Sigmoid colon (tissue), 7 donors: ENCODE measurements around the gene XYLT1. TPM values are rescaled to one million over a fixed set of nuclear protein-coding genes. Genes with fewer than 3 reads are reported as not detected.

Experiments
- DNase-seq: peaks from one replicate; pipeline ENCODE4 v3.0.0-alpha.2; 2019
- H3K27ac ChIP-seq, 4 donors: fragments of 200-600 bp; sonication (generic); one replicate each; pipeline ENCODE4 v1.5.1; 2016 to 2019; ENCODE audit warnings: mild to moderate bottlenecking in 1 of 4
- H3K27me3 ChIP-seq, 3 donors: fragments of 200-600 bp; sonication (generic); one replicate each; pipeline ENCODE4 v1.5.1; 2019; ENCODE audit warnings: mild to moderate bottlenecking in 1 of 3
- H3K36me3 ChIP-seq, 4 donors: fragments of 200-600 bp; sonication (generic); one replicate each; pipeline ENCODE4 v1.5.1; 2016 to 2019
- H3K4me1 ChIP-seq, 4 donors: fragments of 200-600 bp; sonication (generic); one replicate each; pipeline ENCODE4 v1.5.1; 2017 to 2019
- H3K4me3 ChIP-seq, 4 donors: fragments of 200-600 bp; sonication (generic); one replicate each; pipeline ENCODE4 v1.5.1; 2017 to 2019; ENCODE audit warnings: mild to moderate bottlenecking in 2 of 4, moderate library complexity in 1 of 4
- H3K9me3 ChIP-seq, 4 donors: fragments of 200-600 bp in 3 of 4; sonication (generic) in 3 of 4; one replicate each; pipeline versions ENCODE4 v1.5.1 to v1.6.1; 2013 to 2019
- EP300 ChIP-seq, 4 donors: sonication (generic); formaldehyde crosslinking; IDR thresholded peaks; one replicate each; pipeline ENCODE4 v1.6.1; 2017; ENCODE audit warnings: antibody characterized with exemption in 4 of 4
- POLR2A ChIP-seq, 2 donors: fragments of 450-650 bp; IDR thresholded peaks; one replicate each; pipeline ENCODE4 v1.6.1; 2016; ENCODE audit warnings: antibody characterized with exemption in 2 of 2, mild to moderate bottlenecking in 2 of 2, moderate library complexity in 2 of 2
- POLR2AphosphoS5 ChIP-seq, 4 donors: sonication (generic); formaldehyde crosslinking; IDR thresholded peaks; one replicate each; pipeline ENCODE4 v1.6.1; 2017; ENCODE audit warnings: antibody characterized with exemption in 4 of 4
- WGBS, 2 donors: extraction: QIAGEN DNeasy Blood & Tissue Kit; methylation state at CpG; one replicate each; pipeline ENCODE4 v1.1.7; 2013; 5-methylcytosine and 5-hydroxymethylcytosine counted together
- intact Hi-C: fragments of 100-400 bp; cut with DNase I; formaldehyde crosslinking; loops from one replicate; pipeline ENCODE4 v1.15.1; 2023
- polyA plus RNA-seq, 3 donors: library from polyadenylated mRNA; stranded (reverse); fragments of 200-250 nt; gene quantifications; one replicate each; pipeline ENCODE4 v1.2.3, GENCODE V29; 2013
- total RNA-seq, 4 donors: library from RNA; depleted of rRNA; stranded (reverse); fragments of >200 nt; gene quantifications; one replicate each; pipeline ENCODE4 v1.1.0, GENCODE V29; 2016
- TF ChIP-seq, protein P1 (sequence below), 4 experiments: fragments of 450-650 bp in 3 of 4; fragments of 200-600 bp in 1 of 4; IDR thresholded peaks; one replicate each; pipeline ENCODE4 v1.5.1; 2016 to 2019; ENCODE audit warnings: antibody characterized with exemption in 4 of 4, mild to moderate bottlenecking in 3 of 4, moderate library complexity in 2 of 4
- donor health status: healthy with polysubstance abuse.
- donor health status: Bipolar disorder and iron deficiency.
- donor health status: healthy.

Gene XYLT1
- total and polyA plus RNA-seq, 7 donors, result 0.60 to 33.2 (median 23.0) TPM

DNA sequence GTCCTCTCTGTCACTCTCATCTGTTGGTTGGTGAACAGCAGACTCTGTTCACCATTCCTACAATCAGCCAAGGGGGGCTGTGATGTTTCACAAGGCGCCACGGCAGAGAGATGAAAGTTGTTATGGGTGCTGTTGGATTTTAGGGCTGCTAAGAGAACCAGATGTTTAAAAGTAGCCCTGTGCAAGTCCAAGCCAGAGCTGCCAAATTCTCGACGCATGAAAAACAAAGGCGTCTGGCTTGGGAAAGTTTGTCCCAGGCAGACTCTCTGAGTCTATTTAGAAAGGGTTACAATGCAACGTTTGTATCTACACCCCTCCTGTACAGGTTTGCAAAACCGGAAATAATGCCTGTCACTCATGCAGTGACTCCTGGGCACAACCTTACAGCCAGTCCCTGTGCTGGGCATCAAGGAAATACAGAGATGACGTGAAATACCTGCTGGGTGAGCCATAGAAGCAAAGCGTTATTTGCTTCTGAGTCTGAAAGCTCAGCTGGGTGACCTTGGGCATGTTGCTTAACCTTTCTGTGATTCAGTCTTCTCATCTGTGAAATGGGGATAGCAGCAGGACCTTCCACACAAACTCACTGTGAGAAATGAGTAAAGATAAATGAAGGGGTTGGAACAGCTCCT, 74.8 kb downstream of the XYLT1 start:
- no peaks in the 10 kb centered on the region for H3K9me3 ChIP-seq
- peaks cover 0 to 62% (median 44%) of the 10 kb centered on the region in 4 donors for H3K4me1 ChIP-seq
- TF ChIP-seq POLR2AphosphoS5 (IDR thresholded peaks at IDR 0.05) (peak in 3 of 4 donors; percentile 31 to 56 (median 32)), EP300 (IDR thresholded peaks at IDR 0.05) (no peak)
- peak; percentile 88 for DNase-seq
- H3K36me3 ChIP-seq, result no peaks in the 10 kb centered on the region
- no peak overlapping the region for H3K4me3 ChIP-seq
- intact Hi-C loops, result no loop called here
- H3K27me3 ChIP-seq, result no peaks in the 10 kb centered on the region
- WGBS, 2 donors, result 23 to 64% methylated on average over 9 of the region's 9 CpGs
- peak overlapping the region; percentile 65 to 97 (median 82) for H3K27ac ChIP-seq

DNA sequence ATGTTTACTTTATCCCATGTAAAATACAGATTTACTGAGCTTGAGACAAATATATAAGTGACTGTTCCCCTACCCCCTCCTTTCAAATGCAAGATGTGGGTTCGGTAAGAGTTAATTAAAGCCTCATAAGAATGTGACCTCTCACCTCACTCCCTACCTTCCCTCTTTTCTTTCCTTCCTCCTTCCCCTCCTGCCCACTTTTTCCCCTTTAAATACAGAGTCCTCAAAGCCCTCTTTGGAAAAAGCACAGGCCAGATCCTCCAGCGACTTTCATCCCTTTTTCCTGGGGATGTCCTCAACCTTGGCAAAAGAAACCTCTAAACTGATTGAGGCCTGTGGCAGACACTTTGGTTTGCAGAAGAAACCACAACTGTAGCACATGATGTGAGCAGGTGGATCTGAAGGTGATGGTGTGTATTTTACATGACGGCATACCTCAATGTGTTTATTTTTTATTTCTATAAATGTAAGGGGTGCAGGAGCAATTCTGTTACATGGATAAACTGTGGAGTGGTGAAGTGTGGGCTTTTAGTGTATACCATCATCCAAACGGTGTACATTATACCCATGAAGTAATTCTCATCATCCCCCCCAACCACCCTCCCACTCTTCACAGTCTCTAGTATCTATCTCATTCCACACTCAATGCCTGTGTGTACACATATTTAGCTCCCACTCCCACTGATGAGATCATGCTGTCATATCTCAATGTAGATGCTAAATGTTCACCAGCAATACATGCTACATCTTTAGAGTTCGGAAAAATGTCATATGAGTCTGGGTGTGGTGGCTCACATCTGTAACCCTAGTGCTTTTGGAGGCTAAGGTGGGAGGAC, 77.7 kb downstream of the XYLT1 start:
- H3K27me3 ChIP-seq, result no peaks in the 10 kb centered on the region
- 81 to 89% methylated on average over 5 of the region's 5 CpGs for WGBS, 2 donors
- TF ChIP-seq POLR2AphosphoS5 (IDR thresholded peaks at IDR 0.05) (no peak), EP300 (IDR thresholded peaks at IDR 0.05) (no peak), POLR2A (IDR thresholded peaks at IDR 0.05) (no peak)
- TF ChIP-seq, protein P1, sequence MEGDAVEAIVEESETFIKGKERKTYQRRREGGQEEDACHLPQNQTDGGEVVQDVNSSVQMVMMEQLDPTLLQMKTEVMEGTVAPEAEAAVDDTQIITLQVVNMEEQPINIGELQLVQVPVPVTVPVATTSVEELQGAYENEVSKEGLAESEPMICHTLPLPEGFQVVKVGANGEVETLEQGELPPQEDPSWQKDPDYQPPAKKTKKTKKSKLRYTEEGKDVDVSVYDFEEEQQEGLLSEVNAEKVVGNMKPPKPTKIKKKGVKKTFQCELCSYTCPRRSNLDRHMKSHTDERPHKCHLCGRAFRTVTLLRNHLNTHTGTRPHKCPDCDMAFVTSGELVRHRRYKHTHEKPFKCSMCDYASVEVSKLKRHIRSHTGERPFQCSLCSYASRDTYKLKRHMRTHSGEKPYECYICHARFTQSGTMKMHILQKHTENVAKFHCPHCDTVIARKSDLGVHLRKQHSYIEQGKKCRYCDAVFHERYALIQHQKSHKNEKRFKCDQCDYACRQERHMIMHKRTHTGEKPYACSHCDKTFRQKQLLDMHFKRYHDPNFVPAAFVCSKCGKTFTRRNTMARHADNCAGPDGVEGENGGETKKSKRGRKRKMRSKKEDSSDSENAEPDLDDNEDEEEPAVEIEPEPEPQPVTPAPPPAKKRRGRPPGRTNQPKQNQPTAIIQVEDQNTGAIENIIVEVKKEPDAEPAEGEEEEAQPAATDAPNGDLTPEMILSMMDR (IDR thresholded peaks at IDR 0.05), result no peak
- H3K36me3 ChIP-seq, result no peaks in the 10 kb centered on the region
- peaks cover 0 to 79% (median 59%) of the 10 kb centered on the region in 4 donors for H3K4me1 ChIP-seq
- H3K27ac ChIP-seq, result peak overlapping the region; percentile 36 to 97 (median 62)
- H3K4me3 ChIP-seq, result no peak overlapping the region
- DNase-seq, result no peak
- intact Hi-C loops, result no loop called here
- no peaks in the 10 kb centered on the region for H3K9me3 ChIP-seq

DNA sequence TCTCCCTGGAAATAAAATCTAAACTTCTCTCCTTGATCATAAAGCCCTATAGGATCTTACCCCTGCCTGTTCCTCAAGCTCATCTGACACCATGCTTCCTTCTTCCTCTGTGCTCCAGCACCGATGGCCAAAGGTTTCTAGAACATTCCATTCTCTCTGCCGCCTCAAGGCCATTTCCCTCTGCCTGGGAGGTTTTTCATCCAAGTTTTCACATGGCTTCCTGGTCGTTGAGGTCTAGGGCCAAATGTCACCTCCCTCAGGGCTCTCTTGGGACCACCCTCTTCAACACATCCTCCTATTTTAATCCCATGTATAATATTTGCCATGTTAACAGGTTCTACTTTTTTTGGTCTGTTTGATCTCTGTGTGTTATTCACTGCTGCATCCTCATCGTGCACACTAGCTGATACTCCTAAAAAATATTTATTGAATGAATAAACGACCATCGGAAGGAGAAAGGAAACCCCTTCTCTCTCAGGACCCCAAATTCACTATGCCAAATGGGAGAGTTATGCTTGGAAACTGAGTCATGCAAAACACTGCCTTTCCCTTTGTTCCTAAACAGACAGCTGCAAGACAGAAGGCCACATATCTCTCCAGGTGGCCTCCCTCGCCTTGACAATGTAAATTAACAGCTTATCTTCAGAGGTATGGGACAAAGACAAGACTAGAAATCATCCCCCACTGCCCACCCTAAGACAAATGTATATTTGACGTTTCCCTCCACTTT, 78.5 kb downstream of the XYLT1 start:
- WGBS, 2 donors, result 79 to 81% methylated on average over 8 of the region's 8 CpGs
- H3K27me3 ChIP-seq, result no peaks in the 10 kb centered on the region
- no peaks in the 10 kb centered on the region for H3K36me3 ChIP-seq
- no peak for DNase-seq
- TF ChIP-seq, protein P1 (IDR thresholded peaks at IDR 0.05), result no peak
- TF ChIP-seq POLR2AphosphoS5 (IDR thresholded peaks at IDR 0.05) (no peak), POLR2A (IDR thresholded peaks at IDR 0.05) (no peak), EP300 (IDR thresholded peaks at IDR 0.05) (no peak)
- no peaks in the 10 kb centered on the region for H3K9me3 ChIP-seq
- peaks cover 0 to 79% (median 61%) of the 10 kb centered on the region in 4 donors for H3K4me1 ChIP-seq
- intact Hi-C loops, result no loop called here
- H3K4me3 ChIP-seq, result no peak overlapping the region
- H3K27ac ChIP-seq, result peak overlapping the region; percentile 39 to 97 (median 87)

DNA sequence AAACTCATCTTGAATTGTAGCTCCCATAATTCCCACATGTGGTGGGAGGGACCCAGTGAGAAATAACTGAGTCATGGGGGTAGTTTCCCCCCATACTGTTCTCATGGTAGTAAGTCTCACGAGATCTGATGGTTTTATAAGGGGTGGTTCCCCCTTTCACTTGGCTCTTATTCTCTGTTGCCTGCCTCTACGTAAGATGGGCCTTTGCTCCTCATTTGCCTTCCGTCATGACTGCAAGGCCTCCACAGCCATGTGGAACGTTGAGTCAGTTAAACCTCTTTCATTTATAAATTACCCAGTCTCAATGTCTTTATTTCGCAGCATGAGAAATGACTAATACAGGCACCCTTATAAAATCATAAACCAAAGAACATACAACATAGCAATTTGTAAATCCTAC, 79.0 kb downstream of the XYLT1 start:
- intact Hi-C loops, result no loop called here
- no peak overlapping the region for H3K4me3 ChIP-seq
- H3K4me1 ChIP-seq, result peaks cover 0 to 79% (median 61%) of the 10 kb centered on the region in 4 donors
- TF ChIP-seq EP300 (IDR thresholded peaks at IDR 0.05) (no peak), POLR2AphosphoS5 (IDR thresholded peaks at IDR 0.05) (no peak), POLR2A (IDR thresholded peaks at IDR 0.05) (no peak)
- TF ChIP-seq, protein P1 (IDR thresholded peaks at IDR 0.05), result no peak
- no peaks in the 10 kb centered on the region for H3K27me3 ChIP-seq
- DNase-seq, result no peak
- WGBS, 2 donors, result 81 to 84% methylated on average over 5 of the region's 5 CpGs
- H3K27ac ChIP-seq, result peak overlapping the region; percentile 39 to 97 (median 87)
- H3K36me3 ChIP-seq, result no peaks in the 10 kb centered on the region
- no peaks in the 10 kb centered on the region for H3K9me3 ChIP-seq

DNA sequence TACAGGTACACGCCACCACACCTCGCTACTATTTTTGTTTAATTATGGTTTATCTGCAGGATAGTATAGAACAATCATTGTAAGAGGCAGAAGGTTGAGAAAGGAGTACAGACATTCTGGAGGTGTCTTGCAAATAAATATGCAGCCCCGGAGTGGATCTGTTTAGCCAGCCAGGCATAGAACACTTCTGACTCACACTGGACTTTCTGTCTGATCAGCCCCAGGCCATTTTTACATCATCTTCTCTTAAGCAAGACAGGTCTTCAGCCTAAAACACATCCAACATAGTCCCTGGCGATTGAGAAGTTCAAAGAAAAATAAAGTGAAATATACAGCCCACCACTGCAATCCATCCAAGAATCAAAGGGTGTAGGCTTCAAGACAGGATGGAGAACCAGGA, 81.4 kb downstream of the XYLT1 start:
- TF ChIP-seq, protein P1 (IDR thresholded peaks at IDR 0.05), result no peak
- no peak for TF ChIP-seq POLR2A (IDR thresholded peaks at IDR 0.05)
- no peak for TF ChIP-seq EP300 (IDR thresholded peaks at IDR 0.05)
- no peak for TF ChIP-seq POLR2AphosphoS5 (IDR thresholded peaks at IDR 0.05)
- Histone ChIP-seq H3K36me3 (no peaks in the 10 kb centered on the region), H3K27ac (peak overlapping the region; percentile 71 to 97 (median 87)), H3K27me3 (no peaks in the 10 kb centered on the region), H3K9me3 (no peaks in the 10 kb centered on the region), H3K4me1 (peaks cover 0 to 78% (median 61%) of the 10 kb centered on the region in 4 donors), H3K4me3 (no peak overlapping the region)
- WGBS, 2 donors, result 88 to 93% methylated on average over 4 of the region's 4 CpGs
- no peak for DNase-seq
- intact Hi-C loops, result no loop called here
